Ureter (tissue), 1 donor: ENCODE measurements around the gene ZNF613. TPM values are rescaled to one million over a fixed set of nuclear protein-coding genes. Genes with fewer than 3 reads are reported as not detected.

ENCODE experiments used
- total RNA-seq: library from RNA; stranded (reverse); gene quantifications from one replicate; pipeline ENCODE4 v1.2.4, GENCODE V29; 2023
- donor health status: DM: yes; HTN: yes; CAD: no.

The ZNF613 gene
- total RNA-seq, 1 donor from 2014 or later, result 10.2 TPM

Other genes starting within 250 kb of the ZNF613 start
- 25.6 TPM for gene SPACA6, start 234.1 kb upstream of the ZNF613 start, total RNA-seq
- gene HAS1, start 203.5 kb upstream of the ZNF613 start, total RNA-seq, result 0.18 TPM
- gene FPR1, start 175.6 kb upstream of the ZNF613 start, total RNA-seq, result 4.3 TPM
- 0.89 TPM for gene FPR2, start 166.3 kb upstream of the ZNF613 start, total RNA-seq
- 3.4 TPM for gene FPR3, start 132.3 kb upstream of the ZNF613 start, total RNA-seq
- 21.5 TPM for gene ZNF577, start 39.5 kb upstream of the ZNF613 start, total RNA-seq
- gene ZNF649, start 22.5 kb upstream of the ZNF613 start, total RNA-seq, result 23.6 TPM
- gene ZNF350, start 59.4 kb downstream of the ZNF613 start, total RNA-seq, result 23.3 TPM
- 14.9 TPM for gene ZNF615, start 80.7 kb downstream of the ZNF613 start, total RNA-seq
- gene ZNF614, start 100.9 kb downstream of the ZNF613 start, total RNA-seq, result 10.0 TPM
- 19.7 TPM for gene ZNF432, start 121.4 kb downstream of the ZNF613 start, total RNA-seq
- 38.7 TPM for gene ZNF841, start 168.3 kb downstream of the ZNF613 start, total RNA-seq
- 16.0 TPM for gene ZNF616, start 212.5 kb downstream of the ZNF613 start, total RNA-seq
- gene ZNF836, start 244.1 kb downstream of the ZNF613 start, total RNA-seq, result 22.0 TPM